ENCODE data around the gene ZNF280D. TPM values are rescaled to one million over a fixed set of nuclear protein-coding genes. Genes with fewer than 3 reads are reported as not detected.

Gene ZNF280D
- total and polyA plus RNA-seq, 2 of the 8 experiments (the other 6 are each of a cell fraction or from before 2014, with no cell fraction given), result 7.4 to 27.5 TPM

- no peak for DNase-seq (ENCODE audit: low read depth in 1 of 2, low spot score in 2 of 2)
- Histone ChIP-seq H2BK12ac (ENCODE audit: low read depth, low read length) (no peak overlapping the region), H3K27ac (ENCODE audit: low read depth, low read length) (no peak overlapping the region), H2AK5ac (ENCODE audit: low read depth, low read length) (no peak overlapping the region), H3K18ac (ENCODE audit: extremely low read depth, low read length) (no peak overlapping the region), H3K56ac (replicated peaks; ENCODE audit: insufficient read length, low read depth, low read length) (no peak overlapping the region), H2BK20ac (ENCODE audit: low read length) (no peak overlapping the region), H2AFZ (ENCODE audit: low read length) (no peak overlapping the region), H3K79me1 (ENCODE audit: low read depth, low read length) (no peaks in the 10 kb centered on the region; the same call in 1 of the 2 replicates), H3K4ac (replicated peaks; ENCODE audit: insufficient read length, low read depth, low read length) (no peak overlapping the region), H3K4me1 (replicated peaks in 1 of 4; ENCODE audit: control insufficient read depth in 3 of 4, insufficient read depth in 4 of 4, low read length in 3 of 4) (no peaks in the 10 kb centered on the region), H3K4me2 (ENCODE audit: insufficient read depth in 1 of 2, low read depth in 2 of 2, low read length in 2 of 2) (no peak overlapping the region), H3K23ac (ENCODE audit: insufficient read length) (no peak overlapping the region), H4K8ac (ENCODE audit: extremely low read depth, insufficient read depth, low read length) (no peak overlapping the region), H4K20me1 (replicated peaks in 1 of 2; ENCODE audit: control insufficient read depth in 1 of 2, insufficient read depth in 2 of 2, low read length in 2 of 2) (no peaks in the 10 kb centered on the region), H3K9me3 (ENCODE audit: insufficient read depth in 2 of 2, low read depth in 1 of 2, low read length in 1 of 2) (no peaks in the 10 kb centered on the region), H3K27me3 (replicated peaks in 1 of 4; ENCODE audit: control insufficient read depth in 3 of 4, extremely low read depth in 1 of 4, insufficient read depth in 3 of 4, low read length in 3 of 4) (no peaks in the 10 kb centered on the region), H3K4me3 (ENCODE audit: extremely low read depth in 1 of 4, insufficient read depth in 2 of 4, low read depth in 3 of 4, low read length in 4 of 4) (no peak overlapping the region), H4K5ac (ENCODE audit: insufficient read length, low read depth, low read length) (no peak overlapping the region), H2BK5ac (ENCODE audit: low read depth, low read length) (no peak overlapping the region), H3K79me2 (ENCODE audit: control insufficient read depth in 1 of 2, insufficient read depth in 2 of 2, low read length in 2 of 2) (peaks cover 0 to 69% of the 10 kb centered on the region in 2 experiments; a peak in 2 of 4 replicates), H3K9ac (replicated peaks in 1 of 4; ENCODE audit: extremely low read depth in 1 of 4, low read depth in 3 of 4, low read length in 3 of 4) (no peak overlapping the region), H2BK120ac (replicated peaks; ENCODE audit: low read depth, low read length) (no peak overlapping the region), H3K23me2 (ENCODE audit: low read depth, low read length) (no peaks in the 10 kb centered on the region), H3K36me3 (ENCODE audit: control insufficient read depth in 2 of 4, insufficient read depth in 4 of 4, low read length in 3 of 4) (no peaks in the 10 kb centered on the region; a peak in 2 of 8 replicates), H2BK15ac (ENCODE audit: low read length) (no peak overlapping the region), H4K91ac (replicated peaks; ENCODE audit: insufficient read length, low read length) (no peak overlapping the region), H3K14ac (ENCODE audit: insufficient read length) (no peak overlapping the region)
- no peak for FAIRE-seq
- ChIA-PET POLR2A (ENCODE audit: partially characterized antibody) (interaction anchor here (1.4 kb wide), 1 partner anchor 9 kb away, joined by 4 read pairs; the partner anchor contains the start of gene ZNF280D), CTCF (ENCODE audit: partially characterized antibody) (interaction anchor here (1.4 kb wide), 1 partner anchor 16 kb away, joined by 6 read pairs; no protein-coding TSS in a partner anchor)
- 88% methylated on average over 3 of the region's 3 CpGs; no CpG with 5 or more reads in 1 of the 2 experiments for WGBS, 2 experiments (ENCODE audit: extremely low coverage in 1 of 2, insufficient coverage in 1 of 2, insufficient read length in 1 of 2, insufficient replicate concordance in 2 of 2, low coverage in 1 of 2, low lambda C conversion rate in 2 of 2, missing lambda C conversion rate in 1 of 2)
- TF ChIP-seq SRF (IDR thresholded peaks at IDR 0.05; ENCODE audit: low read depth, low read length) (no peak), EP300 (IDR thresholded peaks at IDR 0.05; ENCODE audit: borderline replicate concordance in 1 of 2, low read depth in 2 of 2, low read length in 2 of 2) (no peak), JUND (IDR thresholded peaks at IDR 0.05; ENCODE audit: low read length) (no peak), CBX5 (IDR thresholded peaks at IDR 0.05; ENCODE audit: low read depth, low read length) (no peak), ATF2 (IDR thresholded peaks at IDR 0.05; ENCODE audit: low read length) (no peak), SP1 (IDR thresholded peaks at IDR 0.05; ENCODE audit: low read depth, low read length) (no peak), TBP (IDR thresholded peaks at IDR 0.05; ENCODE audit: low read depth, low read length) (no peak), CEBPB (IDR thresholded peaks at IDR 0.05; ENCODE audit: low read depth, low read length) (no peak)
Observed at GRCh38 chr15:56724232-56724631, 9.1 kb downstream of the ZNF280D start.

Data from H1 (cell line).